ENCODE data around the gene PASD1. TPM values are rescaled to one million over a fixed set of nuclear protein-coding genes. Genes with fewer than 3 reads are reported as not detected.

The PASD1 gene
- total RNA-seq, 2 donors from 2014 or later, result not detected

DNA sequence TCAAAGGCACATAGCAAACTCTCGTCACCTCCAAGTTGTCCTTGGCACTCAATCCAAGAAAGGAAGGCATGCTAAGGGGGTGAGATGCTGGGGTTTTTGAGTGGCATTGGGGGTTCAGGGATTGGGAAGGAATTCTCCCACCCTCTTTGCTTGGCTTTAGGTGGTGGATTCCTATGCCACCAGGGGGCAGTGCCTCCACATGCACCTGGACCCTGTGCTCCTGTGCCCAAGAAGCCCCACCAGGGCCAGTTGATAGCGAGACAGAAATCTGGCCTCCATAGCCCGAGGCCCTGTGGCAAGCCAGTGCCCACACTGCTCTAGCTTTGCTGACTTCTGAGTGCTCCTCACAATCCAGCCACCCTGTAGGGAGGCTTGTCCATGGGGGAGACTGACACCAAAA, 150.4 kb downstream of the PASD1 start:
- ATAC-seq, result no peak
- no peak for DNase-seq
- Mint-ChIP-seq H3K27me3 (peaks cover 14% of the 10 kb centered on the region), H3K4me1 (no peaks in the 10 kb centered on the region), H3K36me3 (ENCODE audit: low read depth) (no peaks in the 10 kb centered on the region), H3K27ac (no peak overlapping the region), H3K4me3 (no peak overlapping the region)
- H3K9me3 ChIP-seq (ENCODE audit: control insufficient read depth, low read length, poor library complexity, severe bottlenecking), result no peaks in the 10 kb centered on the region

- ATAC-seq (no peak), DNase-seq (no peak)
- H3K4me3 Mint-ChIP-seq, result no peak overlapping the region
- no peaks in the 10 kb centered on the region for H3K9me3 ChIP-seq (ENCODE audit: control insufficient read depth, low read length, poor library complexity, severe bottlenecking)
- no peaks in the 10 kb centered on the region for H3K4me1 Mint-ChIP-seq
- no peaks in the 10 kb centered on the region for H3K36me3 Mint-ChIP-seq (ENCODE audit: low read depth)
- no peak overlapping the region for H3K27ac Mint-ChIP-seq
- H3K27me3 Mint-ChIP-seq, result peaks cover 14% of the 10 kb centered on the region
Observed at GRCh38 chrX:151714362-151714761, 150.9 kb downstream of the PASD1 start.

DNA sequence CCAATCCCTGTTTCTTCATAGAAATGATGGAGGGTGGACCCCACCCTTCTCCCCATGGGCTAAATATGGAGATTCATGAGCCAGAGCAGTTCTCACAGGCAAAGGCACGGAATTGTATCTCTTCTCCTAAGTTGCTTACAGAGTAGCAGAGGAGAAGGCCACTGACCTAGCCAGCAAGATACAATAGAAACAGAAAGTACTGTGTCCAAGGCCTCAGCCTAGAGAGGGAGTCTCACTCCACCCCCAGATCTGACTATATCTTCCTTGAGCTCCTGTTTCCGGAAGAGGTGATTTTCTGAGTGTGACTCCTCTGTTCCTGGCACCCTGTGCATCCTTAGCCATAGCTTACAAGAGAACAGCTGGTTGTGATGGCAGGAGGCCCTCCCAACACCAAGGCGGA, 152.3 kb downstream of the PASD1 start, which contains the start of gene FATE1:
TSS of gene FATE1 (plus strand) at position 284 of the 400 bp plus-strand sequence. CDS start at position 369, 85 bp downstream.
- H3K9me3 ChIP-seq (ENCODE audit: control insufficient read depth, low read length, poor library complexity, severe bottlenecking), result no peaks in the 10 kb centered on the region
- DNase-seq, result no peak
- Mint-ChIP-seq H3K4me1 (no peaks in the 10 kb centered on the region), H3K4me3 (no peak within 1 kb of the TSS), H3K27me3 (peaks cover 14% of the 10 kb centered on the region), H3K36me3 (ENCODE audit: low read depth) (no peaks in the 10 kb centered on the region), H3K27ac (no peak within 1 kb of the TSS)
- ATAC-seq, result no peak

DNA sequence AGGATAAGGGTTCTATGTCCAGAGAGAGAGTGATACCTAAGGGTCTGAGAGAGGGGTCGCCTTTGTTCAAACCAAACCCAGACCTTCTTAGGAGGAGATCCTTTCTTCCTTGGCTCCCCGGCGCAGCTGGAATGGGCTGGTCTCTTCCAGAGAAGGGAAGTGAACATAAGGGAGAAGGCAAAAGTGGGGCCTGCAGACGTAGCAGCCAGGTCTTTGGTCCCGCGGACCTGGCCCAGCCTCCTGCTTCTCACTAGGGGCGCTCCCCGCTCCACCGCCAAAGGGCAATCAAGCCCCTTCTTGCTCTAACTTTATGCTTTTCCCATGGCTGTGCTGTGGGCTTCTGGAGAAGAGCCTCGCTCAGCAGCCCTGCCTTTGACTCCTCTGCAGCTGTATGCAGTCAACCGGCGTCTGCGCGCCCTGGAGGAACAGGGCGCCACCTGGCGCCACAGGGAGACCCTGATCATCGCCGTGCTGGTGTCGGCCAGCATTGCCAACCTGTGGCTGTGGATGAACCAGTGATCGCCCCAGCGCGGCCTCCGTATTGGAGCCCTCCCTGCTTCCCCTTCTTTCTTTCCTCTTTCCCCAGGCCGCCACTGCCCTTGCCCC, 158.9 kb downstream of the PASD1 start:
- DNase-seq (no peak), ATAC-seq (no peak)
- H3K9me3 ChIP-seq (ENCODE audit: control insufficient read depth, low read length, poor library complexity, severe bottlenecking), result no peaks in the 10 kb centered on the region
- Mint-ChIP-seq H3K27ac (no peak overlapping the region), H3K4me3 (no peak overlapping the region), H3K4me1 (no peaks in the 10 kb centered on the region), H3K27me3 (peaks cover 2% of the 10 kb centered on the region), H3K36me3 (ENCODE audit: low read depth) (no peaks in the 10 kb centered on the region)

GRCh38 chrX:151723156-151723760, 159.8 kb downstream of the PASD1 start:
- Mint-ChIP-seq H3K36me3 (ENCODE audit: low read depth) (no peaks in the 10 kb centered on the region), H3K4me1 (no peaks in the 10 kb centered on the region), H3K27me3 (no peaks in the 10 kb centered on the region), H3K4me3 (no peak overlapping the region), H3K27ac (no peak overlapping the region)
- no peak for ATAC-seq
- H3K9me3 ChIP-seq (ENCODE audit: control insufficient read depth, low read length, poor library complexity, severe bottlenecking), result no peaks in the 10 kb centered on the region
- no peak for DNase-seq

DNA sequence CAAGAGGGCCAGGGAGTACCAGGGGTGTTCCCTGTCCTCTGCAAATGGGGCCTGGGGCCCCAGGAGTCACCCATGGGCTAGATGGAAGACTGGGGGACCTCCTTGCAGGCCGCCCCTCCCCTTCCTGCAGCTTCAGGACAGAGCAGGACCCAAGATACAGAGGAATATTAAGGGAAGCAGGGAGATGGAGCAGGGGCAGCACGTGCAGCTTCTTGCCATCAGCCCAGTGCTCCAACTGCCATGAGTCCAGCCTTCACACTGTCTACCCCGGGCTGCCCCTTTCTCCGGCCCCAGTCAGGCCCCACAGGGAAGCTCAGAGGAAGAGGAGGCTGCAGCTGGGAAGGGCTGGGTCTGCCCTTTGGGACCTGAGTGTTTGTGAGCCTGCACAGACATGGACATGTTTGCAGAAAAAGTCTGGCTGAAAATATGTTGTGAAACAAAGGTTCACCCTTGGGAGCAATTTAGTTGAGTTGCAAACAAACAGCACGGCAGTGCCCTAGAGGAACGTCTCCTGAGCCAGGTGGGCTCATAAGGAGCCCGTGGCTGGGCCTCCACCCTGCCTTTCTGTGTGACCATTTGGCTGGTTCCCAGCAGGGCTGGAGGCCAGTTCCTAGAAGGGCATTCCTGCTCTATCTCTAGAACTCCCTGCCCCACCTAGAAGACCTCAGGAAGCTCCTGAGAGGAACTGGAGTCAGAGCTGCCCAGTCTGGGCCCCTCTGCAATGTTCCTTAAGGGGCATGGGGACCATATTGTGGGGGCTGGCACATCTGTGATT, 161.3 kb downstream of the PASD1 start:
- H3K9me3 ChIP-seq (ENCODE audit: control insufficient read depth, low read length, poor library complexity, severe bottlenecking), result no peaks in the 10 kb centered on the region
- DNase-seq (no peak), ATAC-seq (no peak)
- Mint-ChIP-seq H3K36me3 (ENCODE audit: low read depth) (no peaks in the 10 kb centered on the region), H3K27ac (no peak overlapping the region), H3K4me3 (no peak overlapping the region), H3K4me1 (no peaks in the 10 kb centered on the region), H3K27me3 (peaks cover 7% of the 10 kb centered on the region)

DNA sequence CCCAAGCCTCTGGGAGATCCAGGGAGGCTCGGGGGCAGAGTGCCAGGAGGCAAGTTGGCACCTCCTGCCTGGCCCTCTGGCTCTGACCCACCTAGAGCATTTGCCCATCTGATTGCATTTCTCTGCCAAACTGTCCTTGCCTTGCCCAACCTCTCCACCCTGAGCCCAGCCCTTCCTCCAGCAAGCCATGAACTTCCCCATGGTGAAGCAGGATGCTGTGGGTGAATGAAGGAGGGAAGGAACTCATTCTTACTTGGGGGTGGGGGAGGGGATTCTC, 161.8 kb downstream of the PASD1 start:
- Mint-ChIP-seq H3K27ac (no peak overlapping the region), H3K36me3 (ENCODE audit: low read depth) (no peaks in the 10 kb centered on the region), H3K27me3 (peaks cover 7% of the 10 kb centered on the region), H3K4me1 (no peaks in the 10 kb centered on the region), H3K4me3 (no peak overlapping the region)
- no peaks in the 10 kb centered on the region for H3K9me3 ChIP-seq (ENCODE audit: control insufficient read depth, low read length, poor library complexity, severe bottlenecking)
- DNase-seq (no peak), ATAC-seq (no peak)

Other genes starting within 250 kb of the PASD1 start
- gene VMA21, start 166.5 kb upstream of the PASD1 start, total RNA-seq, result 10 to 100 TPM; 22.7 to 22.9 TPM
- not detected for gene PRRG3, start 131.8 kb downstream of the PASD1 start, total RNA-seq
- gene FATE1, start 152.4 kb downstream of the PASD1 start, total RNA-seq, result not detected
- gene CNGA2, start 171.1 kb downstream of the PASD1 start, total RNA-seq, result not detected